Measurements from ENCODE around the gene KCTD19.

KCTD19 gene

GRCh38 chr16:67312719-67313118, 13.8 kb downstream of the KCTD19 start:
- DNase-seq, result peak; percentile 34

GRCh38 chr16:67311607-67312488, 14.7 kb downstream of the KCTD19 start:
- peak; percentile 22 for DNase-seq

- DNase-seq, result no peak
Observed at GRCh38 chr16:67310561-67310960, 16.0 kb downstream of the KCTD19 start.

GRCh38 chr16:67305216-67306071, 21.1 kb downstream of the KCTD19 start:
- DNase-seq, result no peak

DNA sequence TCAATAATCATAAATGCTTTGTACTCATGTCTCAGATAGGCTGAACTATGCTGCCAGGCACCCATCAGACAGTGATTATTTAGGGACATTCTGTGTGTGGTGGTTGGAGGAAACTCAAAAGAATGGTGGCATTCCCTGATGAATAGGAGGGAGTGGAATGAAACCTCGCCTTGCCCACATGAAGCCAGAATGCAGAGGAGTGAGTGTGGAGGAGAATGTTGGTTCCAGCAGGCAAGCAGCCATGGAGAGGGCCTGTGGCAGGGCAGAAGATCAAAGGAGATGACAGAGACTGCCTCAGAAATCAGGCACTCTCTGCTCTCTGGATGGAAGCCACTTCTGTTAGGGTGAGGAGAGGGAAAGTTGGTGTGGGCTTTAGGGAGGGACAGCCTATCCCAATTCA, 22.5 kb downstream of the KCTD19 start:
- no peak for DNase-seq

- peak; percentile 25 for DNase-seq
Observed at GRCh38 chr16:67302970-67303369, 23.6 kb downstream of the KCTD19 start.

GRCh38 chr16:67302076-67302475, 24.5 kb downstream of the KCTD19 start:
- no peak for DNase-seq

DNA sequence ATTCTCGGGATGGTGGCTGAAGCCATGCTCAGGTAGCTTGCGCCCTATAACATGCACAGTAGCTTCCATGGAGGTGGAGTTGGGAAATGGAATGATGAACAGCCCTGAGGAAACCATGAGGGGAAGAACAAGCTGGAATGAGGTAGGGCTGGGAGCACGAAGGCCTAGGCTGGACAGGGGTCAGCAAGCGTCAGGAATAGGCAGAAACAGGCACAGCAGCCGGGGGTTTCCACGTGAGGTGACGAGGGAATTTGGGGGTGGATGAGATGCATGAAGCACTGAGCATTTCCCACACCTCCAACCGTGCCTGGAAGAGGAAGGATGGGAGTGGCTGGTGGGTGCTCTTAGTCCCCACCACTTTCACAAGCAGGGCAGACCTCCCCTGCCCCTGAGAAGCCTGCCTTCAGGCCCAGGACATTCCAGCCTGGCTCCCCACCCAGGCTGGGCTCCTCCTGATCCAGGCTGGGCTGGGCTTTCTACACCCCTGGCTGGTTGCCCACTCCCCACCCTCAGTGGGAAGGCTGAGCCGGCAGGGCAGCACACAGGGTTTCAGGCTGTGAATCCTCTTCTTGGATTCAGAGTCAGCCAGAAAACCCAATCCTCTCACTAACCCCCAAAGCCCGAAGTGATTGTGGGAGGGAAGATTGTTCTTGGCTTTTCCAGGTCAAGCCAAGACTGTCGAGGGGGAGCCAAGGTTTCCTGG, 25.3 kb downstream of the KCTD19 start:
- no peak for DNase-seq

GRCh38 chr16:67299269-67299668, 27.3 kb downstream of the KCTD19 start:
- DNase-seq, result no peak

GRCh38 chr16:67298277-67298676, 28.3 kb downstream of the KCTD19 start:
- no peak for DNase-seq

DNA sequence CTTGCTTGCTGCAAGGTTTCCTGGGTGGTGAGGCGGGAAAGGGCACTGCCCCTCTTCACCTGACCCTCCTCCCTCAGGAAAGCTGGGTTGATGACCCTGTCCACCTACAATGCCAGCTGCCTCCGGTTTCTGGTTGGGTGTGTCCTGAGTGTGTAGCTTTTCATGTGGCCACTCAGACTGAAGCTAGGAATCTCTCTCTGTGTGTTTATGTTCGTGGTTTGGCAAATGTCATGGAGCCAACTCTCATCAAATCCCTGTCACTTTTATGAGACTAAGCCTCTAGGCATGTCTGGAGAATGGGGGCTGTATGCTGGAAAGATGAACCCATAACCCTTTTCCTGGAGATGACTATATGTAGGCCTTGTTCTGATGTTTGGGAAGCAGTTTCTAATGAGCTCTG, 30.1 kb downstream of the KCTD19 start:
- DNase-seq, result no peak

- no peak for DNase-seq
Observed at GRCh38 chr16:67294938-67295361, 31.6 kb downstream of the KCTD19 start.

- DNase-seq, result no peak
Observed at GRCh38 chr16:67294171-67294757, 32.3 kb downstream of the KCTD19 start.

DNA sequence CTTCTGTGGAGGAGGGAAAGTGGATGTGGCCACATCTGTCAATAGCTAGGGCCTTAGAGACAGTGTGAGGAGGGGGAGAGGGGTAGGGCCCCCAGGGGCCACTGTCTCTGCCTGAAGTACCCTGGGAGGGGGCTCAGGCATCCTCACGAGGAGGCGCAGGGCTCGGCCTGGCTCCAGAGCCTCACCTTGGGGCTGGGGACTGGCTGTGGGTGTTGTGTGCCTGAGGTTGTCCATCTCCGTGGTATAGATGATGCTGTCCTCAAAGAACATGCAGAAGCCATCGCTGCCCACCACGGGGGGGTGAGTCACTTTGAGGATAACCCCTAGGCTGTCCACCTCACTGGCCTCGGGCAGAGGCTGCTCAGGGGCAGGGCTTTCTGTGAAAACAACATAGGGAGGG, 35.1 kb downstream of the KCTD19 start:
- DNase-seq, result no peak

DNA sequence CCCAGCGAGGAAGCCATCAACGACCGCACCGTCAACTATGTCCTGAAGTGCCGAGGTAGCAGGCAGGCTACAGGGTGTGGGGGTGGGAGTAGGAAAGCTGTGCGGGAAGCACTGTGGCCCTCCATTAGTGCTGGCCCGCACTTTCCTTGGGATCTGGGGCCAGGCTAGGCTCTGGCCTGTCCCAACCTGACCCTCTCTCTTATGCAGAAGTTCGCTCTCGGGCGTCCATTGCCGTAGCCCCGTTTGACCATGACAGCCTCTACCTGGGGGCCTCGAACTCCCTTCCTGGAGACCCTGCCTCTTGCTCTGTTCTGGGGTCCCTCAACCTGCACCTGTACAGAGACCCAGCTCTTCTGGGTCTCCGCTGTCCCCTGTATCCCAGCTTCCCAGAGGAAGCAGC, 38.6 kb downstream of the KCTD19 start:
- DNase-seq, result no peak

DNA sequence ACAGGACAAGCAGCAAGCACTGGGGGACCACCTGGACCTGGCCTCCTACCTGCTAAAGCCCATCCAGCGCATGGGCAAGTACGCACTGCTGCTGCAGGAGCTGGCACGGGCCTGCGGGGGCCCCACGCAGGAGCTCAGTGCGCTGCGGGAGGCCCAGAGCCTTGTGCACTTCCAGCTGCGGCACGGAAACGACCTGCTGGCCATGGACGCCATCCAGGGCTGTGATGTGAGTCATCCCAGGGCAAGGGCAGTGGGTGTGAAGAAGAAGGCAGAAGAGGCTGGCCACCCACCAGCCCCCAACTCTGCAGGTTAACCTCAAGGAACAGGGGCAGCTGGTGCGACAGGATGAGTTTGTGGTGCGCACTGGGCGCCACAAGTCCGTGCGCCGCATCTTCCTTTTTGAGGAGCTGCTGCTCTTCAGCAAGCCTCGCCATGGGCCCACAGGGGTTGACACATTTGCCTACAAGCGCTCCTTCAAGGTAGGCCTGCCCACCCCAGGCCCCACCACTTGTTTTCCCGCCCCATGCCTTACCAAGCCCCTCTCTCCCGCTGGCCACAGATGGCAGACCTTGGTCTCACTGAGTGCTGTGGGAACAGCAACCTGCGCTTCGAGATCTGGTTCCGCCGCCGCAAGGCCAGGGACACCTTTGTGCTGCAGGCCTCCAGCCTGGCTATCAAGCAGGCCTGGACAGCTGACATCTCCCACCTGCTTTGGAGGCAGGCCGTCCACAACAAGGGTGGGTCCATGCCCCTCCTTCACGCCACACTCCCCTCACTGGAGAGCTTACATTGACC, 39.9 kb downstream of the KCTD19 start:
- no peak for DNase-seq

- DNase-seq, result no peak
Observed at GRCh38 chr16:67284699-67285646, 41.6 kb downstream of the KCTD19 start.

- DNase-seq, result no peak
Observed at GRCh38 chr16:67283826-67284555, 42.5 kb downstream of the KCTD19 start.

DNA sequence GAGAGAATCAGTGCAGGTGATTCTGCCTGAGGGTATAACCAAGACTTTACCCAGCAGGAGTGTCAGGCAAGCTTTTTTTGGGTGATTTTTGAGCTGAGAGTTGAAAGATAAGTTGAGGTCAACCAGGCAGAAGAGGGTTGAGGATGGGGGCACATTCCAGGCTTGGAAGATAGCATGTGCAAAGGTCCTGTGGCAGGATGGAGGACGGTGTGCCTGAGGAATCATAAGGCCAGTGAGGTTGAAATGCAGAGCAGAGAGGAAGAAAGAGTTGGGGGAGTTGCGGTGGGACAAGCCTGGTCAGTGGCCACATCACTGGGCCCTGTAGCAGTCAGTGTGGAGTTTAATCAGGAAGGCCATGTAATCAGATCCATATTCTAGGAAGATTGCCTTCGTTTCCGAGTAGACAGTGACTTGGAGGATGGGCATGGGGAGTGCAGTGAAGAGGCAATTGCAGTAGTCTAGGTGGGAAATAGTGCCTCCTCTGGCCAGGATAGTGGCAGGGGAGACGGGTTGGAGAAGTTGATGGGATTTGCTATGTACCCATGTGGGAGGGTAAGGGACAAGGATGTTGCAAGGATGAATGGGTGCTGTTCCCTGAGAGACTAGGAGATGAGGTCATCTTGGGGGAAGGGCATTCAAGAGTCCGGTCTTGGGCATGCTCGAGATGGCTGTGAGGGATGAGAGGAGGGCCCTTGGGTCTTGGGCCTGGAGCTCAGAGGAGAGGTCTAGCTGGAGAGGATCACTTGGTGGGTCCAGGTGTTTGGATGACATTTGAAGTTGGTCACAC, 43.3 kb downstream of the KCTD19 start:
- DNase-seq, result no peak

All from hematopoietic multipotent progenitor cell treated with erythropoietin and hydrocortisone succinate and interleukin-3 and kit ligand, for 4 days (in vitro differentiated cells).